Panc1 (cell line): ENCODE measurements around the gene MTHFD1L.

Experiments
- CTCF ChIP-seq: fragments of 450-650 bp; IDR thresholded peaks from 2 replicates; pipeline ENCODE4 v1.5.1; 2017; ENCODE audit warnings: mild to moderate bottlenecking
- POLR2AphosphoS5 ChIP-seq: IDR thresholded peaks from 2 replicates; pipeline ENCODE4 v1.6.1; 2012; ENCODE audit warnings: mild to moderate bottlenecking, low read depth, low read length, moderate library complexity
- SIN3A ChIP-seq: IDR thresholded peaks from 2 replicates; pipeline ENCODE4 v1.6.1; 2012; ENCODE audit warnings: low read depth, mild to moderate bottlenecking, low read length, moderate library complexity, borderline replicate concordance; ENCODE audit not compliant: insufficient read depth
- TCF7L2 ChIP-seq: IDR thresholded peaks from 2 replicates; pipeline ENCODE4 v1.6.1; 2011; ENCODE audit warnings: mild to moderate bottlenecking, low read depth, low read length, inconsistent platforms

- TF ChIP-seq POLR2AphosphoS5 (no peak), SIN3A (no peak), CTCF (no peak), TCF7L2 (no peak)
These were observed 478 bp upstream of the MTHFD1L start for GRCh38 chr6:150865043-150865405.
